BE2C (cell line): ENCODE results near the gene DYNLRB1.

Experiments used
- DNase-seq: peaks from one replicate; pipeline ENCODE4 v3.0.0-alpha.2; 2020
- H3K27me3 ChIP-seq: fragments of 250-450 bp; sonication (Bioruptor Pico); 2 replicates; pipeline ENCODE4 v1.5.1; 2020; ENCODE audit warnings: mild to moderate bottlenecking
- H3K36me3 ChIP-seq: fragments of 250-450 bp; sonication (Bioruptor Pico); 2 replicates; pipeline ENCODE4 v1.5.1; 2020; ENCODE audit warnings: mild to moderate bottlenecking
- H3K4me1 ChIP-seq: fragments of 250-450 bp; sonication (Bioruptor Pico); 2 replicates; pipeline ENCODE4 v1.5.1; 2020
- H3K4me3 ChIP-seq: 2 replicates; pipeline ENCODE4 v1.5.1; 2011; ENCODE audit warnings: low read depth, low read length
- H3K9me3 ChIP-seq: fragments of 250-450 bp; sonication (Bioruptor Pico); 2 replicates; pipeline ENCODE4 v1.5.1; 2020
- CTCF ChIP-seq: IDR thresholded peaks from 2 replicates; pipeline ENCODE4 v1.5.1; 2012; ENCODE audit warnings: mild to moderate bottlenecking, low read depth, low read length

DYNLRB1 gene

GRCh38 chr20:34560614-34561013 is 44.4 kb downstream of the DYNLRB1 start:
- no peaks in the 10 kb centered on the region for H3K27me3 ChIP-seq
- no peak for TF ChIP-seq CTCF

GRCh38 chr20:34561661-34562060 is 45.4 kb downstream of the DYNLRB1 start:
- Histone ChIP-seq H3K9me3 (no peaks in the 10 kb centered on the region), H3K4me1 (peaks cover 7% of the 10 kb centered on the region; the same call in 1 of the 2 replicates), H3K36me3 (no peaks in the 10 kb centered on the region), H3K27me3 (no peaks in the 10 kb centered on the region), H3K4me3 (no peak overlapping the region)
- DNase-seq = no peak
- TF ChIP-seq CTCF = no peak

More at GRCh38 chr20:34560614-34561013, 44.4 kb downstream of the DYNLRB1 start:
- Histone ChIP-seq H3K9me3 (no peaks in the 10 kb centered on the region), H3K36me3 (no peaks in the 10 kb centered on the region), H3K4me3 (no peak overlapping the region), H3K4me1 (no peaks in the 10 kb centered on the region)
- DNase-seq = no peak

GRCh38 chr20:34562641-34563040 is 46.4 kb downstream of the DYNLRB1 start:
- peak; percentile 53 for TF ChIP-seq CTCF
- DNase-seq = peak; percentile 59

GRCh38 chr20:34564833-34565232 is 48.6 kb downstream of the DYNLRB1 start:
- Histone ChIP-seq H3K4me3 (no peak overlapping the region), H3K27me3 (no peaks in the 10 kb centered on the region), H3K36me3 (no peaks in the 10 kb centered on the region), H3K4me1 (peaks cover 7% of the 10 kb centered on the region; the same call in 1 of the 2 replicates), H3K9me3 (no peaks in the 10 kb centered on the region)
- no peak for DNase-seq
- TF ChIP-seq CTCF = no peak

More at GRCh38 chr20:34562641-34563040, 46.4 kb downstream of the DYNLRB1 start:
- no peak overlapping the region for H3K4me3 ChIP-seq
- no peaks in the 10 kb centered on the region for H3K27me3 ChIP-seq
- H3K4me1 ChIP-seq = peaks cover 7% of the 10 kb centered on the region; the same call in 1 of the 2 replicates
- no peaks in the 10 kb centered on the region for H3K9me3 ChIP-seq
- H3K36me3 ChIP-seq = no peaks in the 10 kb centered on the region

- H3K4me1 ChIP-seq = peaks cover 7% of the 10 kb centered on the region; the same call in 1 of the 2 replicates
- H3K4me3 ChIP-seq = no peak overlapping the region
- H3K9me3 ChIP-seq = no peaks in the 10 kb centered on the region
- no peaks in the 10 kb centered on the region for H3K27me3 ChIP-seq
- H3K36me3 ChIP-seq = no peaks in the 10 kb centered on the region
- TF ChIP-seq CTCF = no peak
- no peak for DNase-seq
These were observed 51.0 kb downstream of the DYNLRB1 start for GRCh38 chr20:34566978-34567891.
